ENCODE data around the gene PDSS2.
"Not testable (repeated sequence)": the region's sequence is repeated elsewhere in the genome, so short reads cannot be mapped to it uniquely, and the experiment has no call there.

The PDSS2 gene

DNA sequence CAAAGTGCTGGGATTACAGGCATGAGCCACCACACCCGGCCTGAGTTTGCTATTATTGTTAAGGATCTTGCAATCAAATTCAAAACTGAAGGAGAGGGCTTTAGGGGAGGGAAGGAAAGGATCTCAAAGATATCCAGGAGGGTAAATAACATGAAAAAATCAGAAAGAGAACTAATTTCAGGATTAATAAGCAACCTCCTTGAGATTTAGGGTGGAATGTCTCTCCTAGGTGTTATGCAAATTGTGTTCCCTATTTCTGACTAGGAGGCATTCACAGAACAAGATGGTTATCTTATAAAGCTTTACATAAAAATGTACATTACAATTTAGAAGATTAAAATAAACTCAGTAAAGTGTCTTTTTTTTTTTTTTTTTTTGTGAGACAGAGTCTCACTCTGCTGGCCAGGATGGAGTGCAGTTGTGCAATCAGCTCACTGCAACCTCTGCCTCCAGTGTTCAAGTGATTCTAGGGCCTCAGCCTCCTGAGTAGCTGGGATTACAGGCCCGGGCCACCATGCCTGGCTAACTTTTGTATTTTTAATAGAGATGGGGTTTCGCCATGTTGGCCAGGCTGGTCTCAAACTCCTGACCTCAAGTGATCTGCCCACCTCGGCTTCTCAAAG, 252.0 kb downstream of the PDSS2 start:
- DNase-seq, result no peak

DNA sequence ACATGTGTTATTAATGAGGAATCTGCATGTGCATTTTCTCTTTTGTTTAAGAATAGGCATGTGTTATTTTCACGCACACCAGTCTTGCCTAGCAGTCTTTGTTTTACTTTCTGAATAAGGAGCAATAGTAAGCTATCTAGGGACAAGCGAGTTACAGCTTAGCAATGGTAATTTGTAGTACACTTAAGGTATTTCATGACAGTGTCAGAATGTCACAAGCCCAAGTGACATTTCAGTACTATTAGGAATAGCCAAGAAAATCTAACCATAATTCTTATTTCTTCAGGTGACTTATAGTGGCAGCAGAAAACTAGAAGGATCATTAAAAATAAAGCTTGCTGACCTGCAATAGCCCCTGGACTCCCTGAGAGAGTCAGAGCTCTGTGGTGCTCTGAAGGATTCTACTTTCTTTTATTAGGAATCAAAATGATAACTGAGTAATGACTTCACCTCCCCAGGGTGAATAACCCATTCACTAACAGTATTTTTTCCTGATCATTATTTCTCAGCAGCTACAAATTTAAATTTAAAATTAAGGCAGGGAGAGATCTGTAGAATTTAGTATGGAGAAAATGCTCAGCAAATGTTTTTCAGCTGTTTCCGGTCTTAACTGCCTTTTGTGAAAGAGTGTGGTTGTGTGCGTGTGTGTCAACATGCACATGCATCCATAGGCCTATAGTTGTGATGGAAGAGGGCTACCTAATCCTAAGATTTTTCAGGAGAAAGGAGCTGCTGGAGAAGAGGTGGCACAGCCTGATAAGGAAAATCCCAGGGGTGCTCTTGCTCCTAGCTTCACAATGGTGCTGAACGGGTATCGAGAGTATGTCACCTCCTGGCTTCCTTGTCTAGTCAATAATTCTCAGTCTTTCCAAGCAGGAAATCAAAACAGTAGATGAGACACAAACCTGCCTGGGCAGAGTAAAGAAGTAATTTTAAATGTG, 254.0 kb downstream of the PDSS2 start:
- DNase-seq, result no peak

DNA sequence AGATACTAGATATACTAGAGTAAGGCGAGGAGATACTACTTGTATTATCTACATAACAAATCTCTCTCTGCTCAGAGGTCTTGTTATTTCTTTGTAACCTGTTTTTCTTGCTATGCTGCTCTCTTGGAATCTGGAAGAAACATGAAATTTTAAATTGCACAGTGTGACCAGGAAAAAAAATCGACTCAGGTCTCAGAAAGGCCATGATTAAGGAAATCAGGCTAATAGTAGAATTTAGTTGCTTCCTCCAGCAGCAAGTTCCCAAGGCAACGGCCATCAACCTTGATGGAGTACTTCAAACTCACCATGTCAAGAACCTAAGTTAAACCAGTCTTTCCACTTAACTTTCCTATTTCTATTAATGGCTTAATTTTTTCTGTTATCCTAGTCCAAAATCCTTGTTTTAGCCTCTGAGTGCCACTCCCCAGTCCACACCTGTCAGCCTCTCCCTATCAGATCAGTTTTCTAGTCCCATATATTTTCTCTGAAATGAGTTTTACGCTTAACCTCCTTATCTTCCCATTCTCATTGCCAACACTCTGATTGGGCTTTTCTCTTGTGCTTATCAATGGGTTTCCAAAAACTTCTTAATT, 256.4 kb downstream of the PDSS2 start:
- DNase-seq, result no peak

DNA sequence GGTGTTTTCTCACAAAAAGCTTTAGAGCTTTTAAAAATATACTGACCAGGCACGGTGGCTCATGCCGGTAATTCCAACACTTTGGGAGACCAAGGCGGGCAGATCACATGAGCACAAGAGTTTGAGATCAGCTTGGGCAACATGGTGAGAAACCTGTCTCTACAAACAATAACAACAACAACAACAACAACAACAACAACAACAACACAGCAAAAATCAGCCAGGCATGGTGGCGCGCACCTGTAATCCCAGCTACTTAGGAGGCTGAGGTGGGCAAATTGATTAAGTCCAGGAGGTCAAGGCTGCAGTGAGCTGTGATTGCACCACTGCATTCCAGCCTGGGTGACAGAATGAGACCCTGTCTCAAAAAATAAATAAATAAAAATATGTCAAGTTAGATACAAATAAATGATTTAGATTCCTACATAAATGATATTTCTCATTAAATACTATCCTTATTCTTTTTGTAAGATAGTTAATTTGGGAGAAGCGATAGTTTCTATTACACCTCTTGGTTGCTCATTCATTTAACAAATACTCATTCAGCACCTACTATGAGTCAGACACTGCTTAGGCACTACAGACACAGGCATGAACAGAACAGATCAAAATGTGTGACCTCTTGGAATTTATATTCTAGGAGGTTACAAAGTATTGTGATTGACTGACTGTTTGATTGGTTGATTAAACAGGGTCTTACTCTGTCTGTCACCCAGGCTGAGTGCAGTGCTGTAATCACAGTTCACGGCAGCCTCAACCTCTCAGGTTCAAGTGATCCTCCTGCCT, 260.5 kb downstream of the PDSS2 start:
- DNase-seq, result no peak

DNA sequence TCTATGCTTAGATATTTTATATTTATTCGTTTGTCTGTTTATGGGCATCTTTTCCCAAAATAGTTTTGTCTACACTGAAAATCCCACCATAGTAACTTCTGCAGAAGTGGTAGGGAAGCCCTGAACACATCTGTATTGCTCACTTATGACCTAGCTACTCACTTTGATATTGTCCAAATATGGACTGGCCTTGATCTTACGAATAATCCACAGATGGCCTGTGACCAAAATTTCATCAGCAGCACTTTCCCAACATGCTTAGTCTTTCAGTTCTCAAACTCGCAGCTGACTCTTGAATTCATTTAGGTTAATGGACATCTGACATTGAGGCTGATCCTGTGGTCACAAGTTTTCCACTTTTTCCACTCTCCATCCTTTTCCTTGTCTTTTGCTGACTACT, 263.2 kb downstream of the PDSS2 start:
- DNase-seq, result no peak

DNA sequence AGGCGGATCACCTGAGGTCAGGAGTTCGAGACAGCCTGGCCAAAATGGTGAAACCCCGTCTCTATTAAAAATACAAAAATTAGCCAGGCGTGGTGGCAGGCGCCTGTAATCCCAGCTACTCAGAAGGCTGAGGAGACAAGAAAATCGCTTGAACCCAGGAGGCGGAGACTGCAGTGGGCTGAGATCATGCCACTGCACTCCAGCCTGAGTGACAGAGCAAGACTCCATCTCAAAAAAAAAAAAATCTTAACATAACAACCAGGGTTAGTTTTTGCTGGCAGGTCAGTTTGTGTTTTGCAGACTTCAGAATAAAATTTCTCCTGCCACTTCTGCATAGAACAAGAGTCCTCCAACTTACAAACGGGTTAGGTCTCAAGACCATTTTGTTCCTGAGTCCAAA, 264.6 kb downstream of the PDSS2 start:
- DNase-seq, result not testable (repeated sequence)

DNA sequence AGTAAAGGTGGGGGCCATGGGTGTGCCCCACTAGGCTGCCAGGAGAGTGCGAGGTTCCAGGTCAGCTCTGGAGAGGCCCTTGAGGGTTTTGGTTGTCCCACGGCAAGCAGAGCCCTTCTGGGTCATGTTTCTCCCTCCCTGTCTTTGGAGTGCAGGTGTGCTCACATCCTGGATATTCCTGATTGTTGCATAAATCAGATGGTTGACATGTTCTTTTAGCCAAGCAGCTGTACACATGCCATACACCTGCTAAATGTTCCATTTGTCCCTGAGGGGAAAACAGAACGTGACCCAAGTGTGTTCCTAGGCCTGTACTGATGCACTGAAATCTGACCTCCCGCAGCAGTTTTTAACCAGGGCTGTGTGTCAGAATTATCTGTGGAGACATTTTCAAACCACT, 266.5 kb downstream of the PDSS2 start:
- no peak for DNase-seq

DNA sequence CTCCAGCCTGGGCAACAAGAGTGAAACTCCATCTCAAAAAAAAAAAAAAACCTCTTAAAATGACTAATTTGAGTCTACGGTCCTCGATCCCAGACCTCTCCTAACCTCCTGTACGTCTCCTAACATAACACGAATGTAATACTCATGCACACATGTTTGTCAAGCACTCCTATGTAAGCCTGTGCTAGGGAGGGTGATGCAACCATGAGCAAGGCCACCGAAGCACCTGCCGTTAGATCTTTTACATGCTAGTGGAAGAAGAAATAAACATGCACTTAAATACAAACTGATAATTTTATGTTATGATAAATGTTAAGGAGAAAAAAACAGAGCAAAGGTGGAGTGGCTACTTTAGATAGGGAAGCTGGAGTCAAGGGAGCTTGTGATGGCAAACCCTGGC, 271.7 kb downstream of the PDSS2 start:
- DNase-seq, result no peak

DNA sequence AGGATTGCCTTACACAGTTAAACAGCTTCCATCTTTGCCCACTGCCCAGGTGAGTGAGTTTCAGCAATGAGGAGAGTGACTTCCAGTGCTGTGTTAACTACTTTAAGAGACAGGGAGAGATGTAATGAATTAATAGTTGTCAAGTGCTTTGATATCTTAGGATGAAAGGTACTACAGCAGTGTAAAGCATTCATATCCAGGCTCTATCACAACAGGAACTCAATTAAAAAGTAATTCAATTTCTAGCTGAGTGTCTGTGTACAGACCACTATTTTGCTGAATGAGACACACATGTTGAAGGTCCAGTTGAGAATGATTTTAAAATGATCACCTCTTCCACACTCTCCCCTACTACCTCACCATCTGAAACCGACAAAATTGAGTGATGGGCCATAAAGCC, 273.3 kb downstream of the PDSS2 start:
- no peak for DNase-seq

DNA sequence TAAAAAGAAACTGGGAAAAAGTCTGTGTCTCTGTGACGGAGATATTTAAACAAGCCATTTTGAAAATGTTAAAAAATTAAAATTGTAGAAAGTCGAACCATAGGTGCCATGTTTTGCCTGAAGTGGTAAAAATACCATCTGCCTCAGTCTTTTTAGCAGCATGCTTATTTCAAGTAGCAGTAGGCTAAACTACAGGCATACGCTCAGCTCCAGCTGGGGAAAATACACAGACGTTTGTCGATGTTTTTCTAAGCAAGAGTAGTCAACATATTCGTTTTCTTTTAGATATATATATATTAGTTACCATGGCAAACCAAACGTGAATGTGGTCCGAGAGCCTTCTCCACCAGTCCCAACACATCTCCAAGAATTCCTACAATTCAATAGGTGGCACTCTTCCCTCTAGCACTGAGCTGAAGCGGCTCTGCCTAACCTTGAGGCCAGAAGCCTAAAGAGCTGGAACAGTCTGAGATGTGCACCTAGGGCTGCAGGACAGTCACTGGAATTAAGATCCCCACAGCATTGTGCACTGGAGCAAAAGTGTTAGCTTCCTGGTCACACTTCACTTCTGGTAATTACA, 273.9 kb downstream of the PDSS2 start:
- DNase-seq, result no peak

DNA sequence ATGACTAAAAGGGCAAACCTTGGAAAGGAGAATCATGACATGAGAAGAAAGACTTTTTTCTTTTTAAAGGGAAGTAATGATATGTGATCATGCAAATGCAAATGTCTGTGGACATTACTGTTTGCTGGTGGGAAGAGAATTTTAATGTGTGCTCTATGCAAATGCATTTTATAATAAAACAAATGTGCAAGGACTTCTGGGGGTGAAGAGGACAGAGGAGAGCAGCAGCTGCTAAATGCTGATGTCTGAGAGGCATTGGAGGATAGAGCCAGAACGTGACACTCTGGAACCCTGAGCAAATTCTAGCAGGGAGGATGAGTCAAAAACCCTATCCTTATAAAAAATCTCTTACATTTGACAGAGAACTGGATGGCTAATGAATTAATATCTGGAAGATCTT, 274.9 kb downstream of the PDSS2 start:
- no peak for DNase-seq

DNA sequence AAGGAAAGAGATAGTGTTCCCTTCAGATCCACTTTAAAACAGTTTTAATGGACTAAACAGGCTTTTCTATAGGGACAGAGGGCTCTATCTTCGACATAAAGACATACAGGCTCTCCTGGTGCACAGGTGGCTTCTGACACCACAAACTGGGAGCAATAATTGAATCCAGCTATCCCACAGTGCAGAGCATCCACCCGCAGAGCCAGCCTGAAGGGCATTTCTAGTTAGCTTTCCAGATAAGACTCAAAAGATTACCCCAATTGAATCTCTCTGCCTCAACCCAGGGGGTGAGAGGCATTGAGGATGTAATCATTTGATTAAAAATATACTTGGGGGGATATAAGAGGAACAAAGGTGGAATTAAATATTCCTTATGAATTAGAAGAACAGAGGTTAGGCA, 279.3 kb downstream of the PDSS2 start:
- DNase-seq, result no peak

DNA sequence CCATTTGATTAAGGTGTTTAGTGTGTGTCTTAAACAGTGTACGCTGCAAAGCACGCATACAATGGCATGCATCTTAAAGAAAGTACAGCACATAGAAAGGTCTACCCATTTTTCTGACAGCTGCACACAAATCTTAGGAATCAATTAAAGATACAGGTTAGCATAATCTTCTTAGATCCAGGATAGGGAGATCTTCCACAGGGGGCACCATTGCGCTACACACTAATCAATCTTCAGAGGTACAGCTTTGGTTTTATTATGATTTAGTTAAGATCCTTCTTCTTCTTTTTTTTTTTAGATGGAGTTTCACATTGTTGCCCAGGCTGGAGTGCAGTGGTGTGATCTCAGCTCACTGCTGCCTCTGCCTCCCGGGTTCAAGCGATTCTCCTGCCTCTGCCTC, 280.4 kb downstream of the PDSS2 start:
- DNase-seq, result no peak

DNA sequence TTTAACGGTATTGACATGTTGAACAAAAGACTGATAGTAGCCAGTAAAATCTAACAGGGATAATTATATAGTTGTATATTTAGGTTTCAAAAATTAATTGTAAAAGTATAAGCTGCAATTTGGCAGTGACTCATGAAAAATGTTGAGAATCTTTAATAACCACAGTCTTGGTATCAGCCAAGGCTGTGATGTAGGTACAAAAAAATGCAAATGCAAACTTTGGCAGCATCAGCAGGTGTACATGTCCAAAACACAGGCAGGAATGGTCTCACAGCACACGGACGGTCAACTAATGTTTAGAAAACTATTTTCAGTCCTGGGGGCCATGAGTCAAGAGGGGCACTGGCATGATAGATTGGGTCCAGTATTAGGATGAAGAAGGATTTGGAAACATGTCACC, 285.6 kb downstream of the PDSS2 start:
- no peak for DNase-seq

DNA sequence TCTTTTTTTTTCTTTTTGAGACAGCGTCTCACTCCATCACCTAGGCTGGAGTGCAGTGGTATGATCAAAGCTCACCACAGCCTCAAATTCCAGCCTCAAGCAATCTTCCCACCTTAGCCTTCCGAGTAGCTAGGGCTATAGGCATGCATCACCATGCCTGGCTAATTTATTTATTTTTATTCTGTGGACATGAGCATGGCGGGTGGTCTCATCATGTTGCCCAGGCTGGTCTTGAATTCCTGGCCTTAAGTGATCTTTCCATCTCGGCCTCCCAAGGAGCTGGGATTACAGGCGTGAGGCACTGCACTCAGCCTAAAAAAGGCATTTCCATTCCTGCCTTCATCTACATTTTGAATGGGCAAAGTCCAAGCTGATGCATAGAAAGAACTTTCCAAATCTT, 287.9 kb downstream of the PDSS2 start:
- DNase-seq, result no peak

DNA sequence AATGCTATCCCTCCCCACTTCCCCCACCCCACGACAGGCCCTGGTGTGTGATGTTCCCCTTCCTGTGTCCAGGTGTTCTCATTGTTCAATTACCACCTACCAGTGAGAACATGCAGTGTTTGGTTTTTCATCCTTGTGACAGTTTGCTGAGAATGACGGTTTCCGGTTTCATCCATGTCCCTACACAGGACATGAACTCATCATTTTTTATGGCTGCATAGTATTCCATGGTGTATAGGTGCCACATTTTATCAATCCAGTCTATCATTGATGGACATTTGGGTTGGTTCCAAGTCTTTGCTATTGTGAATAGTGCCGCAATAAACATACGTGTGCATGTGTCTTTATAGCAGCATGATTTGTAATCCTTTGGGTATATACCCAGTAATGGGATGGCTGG, 295.1 kb downstream of the PDSS2 start:
- DNase-seq, result not testable (repeated sequence)

DNA sequence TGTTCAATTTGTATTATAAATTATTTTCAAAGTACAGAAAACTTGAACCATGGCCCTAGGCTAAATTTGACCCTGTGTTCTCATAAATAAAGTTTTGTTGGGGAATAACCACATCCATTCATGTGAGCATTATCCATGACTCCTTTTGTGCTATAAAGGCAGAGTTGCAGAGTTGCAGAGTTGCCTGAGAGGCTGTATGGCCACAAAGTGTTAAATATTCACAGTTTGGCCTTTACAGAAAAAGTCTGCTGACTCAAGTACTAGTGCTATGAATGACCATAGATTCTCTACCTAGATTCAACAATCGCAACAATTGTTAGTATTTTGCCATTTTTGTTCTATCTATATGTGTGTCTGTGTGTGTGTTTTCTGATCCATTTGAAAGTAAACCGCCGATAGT, 297.8 kb downstream of the PDSS2 start:
- no peak for DNase-seq

DNA sequence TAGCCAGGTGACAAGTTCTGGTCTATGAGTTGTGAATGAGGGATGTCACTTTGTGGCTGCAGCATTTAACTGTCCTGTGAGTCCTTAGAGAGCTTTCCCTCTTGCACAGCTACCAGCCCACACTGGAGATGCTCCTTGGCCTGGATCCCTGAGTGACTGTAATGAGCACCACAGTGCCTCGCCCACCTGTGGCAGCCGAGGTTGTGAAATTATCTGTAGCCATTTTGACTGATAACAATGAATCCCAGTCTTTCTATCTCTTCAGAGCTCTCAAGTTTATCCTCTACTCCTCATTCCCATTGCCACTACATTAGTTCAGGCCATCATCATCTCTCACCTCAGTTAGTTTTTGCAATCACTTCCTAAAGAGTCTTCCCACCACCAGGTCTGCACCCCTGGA, 302.7 kb downstream of the PDSS2 start:
- DNase-seq, result no peak

DNA sequence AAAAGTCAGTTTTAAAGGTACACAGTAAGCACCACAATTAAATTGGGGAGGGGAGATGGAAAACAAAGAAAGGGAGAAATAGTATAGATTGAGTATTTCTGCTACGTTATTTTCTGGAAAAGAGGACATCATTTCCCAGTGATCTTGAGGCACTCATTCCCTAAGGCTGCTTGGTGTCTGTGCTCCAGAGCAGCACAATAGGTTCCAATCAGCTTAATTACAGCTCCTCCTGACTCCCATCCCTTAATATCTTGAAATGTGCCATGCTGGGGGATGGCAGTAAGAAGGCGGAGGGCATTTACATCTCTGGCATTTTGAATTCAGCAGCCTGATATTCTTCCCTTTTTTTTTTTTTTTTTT, 304.6 kb downstream of the PDSS2 start:
- no peak for DNase-seq

DNA sequence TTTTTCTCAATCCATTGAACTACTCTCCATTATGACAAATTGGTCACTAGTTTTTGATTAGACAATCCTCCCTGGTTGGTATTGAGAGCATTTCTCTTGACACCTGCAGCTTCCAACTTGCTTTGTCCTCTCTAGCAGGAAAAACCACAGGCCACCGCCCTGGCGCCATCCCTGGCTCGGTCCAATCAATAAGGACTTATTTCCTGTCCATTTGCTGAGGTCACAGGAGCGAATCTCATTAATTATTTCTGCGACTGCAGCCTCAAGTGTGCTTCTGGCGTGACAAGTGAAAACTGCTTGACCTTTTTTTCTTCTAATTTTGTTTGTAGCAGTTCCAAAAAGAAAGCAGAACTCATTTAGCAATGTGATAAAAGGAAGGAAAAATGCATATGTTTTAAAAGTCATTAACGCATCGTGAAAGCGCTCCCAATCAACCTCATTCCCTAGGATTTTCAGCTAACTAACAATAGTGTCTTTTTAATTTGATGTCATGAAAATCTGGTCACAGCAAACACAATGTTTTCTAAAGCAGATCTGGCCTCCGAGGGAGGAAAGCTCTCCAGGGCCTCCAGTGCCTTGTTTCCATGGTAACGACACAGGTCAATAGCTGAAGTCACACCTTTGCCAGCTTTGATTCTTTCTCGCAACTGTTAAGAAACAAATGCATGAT, 305.1 kb downstream of the PDSS2 start:
- no peak for DNase-seq

DNA sequence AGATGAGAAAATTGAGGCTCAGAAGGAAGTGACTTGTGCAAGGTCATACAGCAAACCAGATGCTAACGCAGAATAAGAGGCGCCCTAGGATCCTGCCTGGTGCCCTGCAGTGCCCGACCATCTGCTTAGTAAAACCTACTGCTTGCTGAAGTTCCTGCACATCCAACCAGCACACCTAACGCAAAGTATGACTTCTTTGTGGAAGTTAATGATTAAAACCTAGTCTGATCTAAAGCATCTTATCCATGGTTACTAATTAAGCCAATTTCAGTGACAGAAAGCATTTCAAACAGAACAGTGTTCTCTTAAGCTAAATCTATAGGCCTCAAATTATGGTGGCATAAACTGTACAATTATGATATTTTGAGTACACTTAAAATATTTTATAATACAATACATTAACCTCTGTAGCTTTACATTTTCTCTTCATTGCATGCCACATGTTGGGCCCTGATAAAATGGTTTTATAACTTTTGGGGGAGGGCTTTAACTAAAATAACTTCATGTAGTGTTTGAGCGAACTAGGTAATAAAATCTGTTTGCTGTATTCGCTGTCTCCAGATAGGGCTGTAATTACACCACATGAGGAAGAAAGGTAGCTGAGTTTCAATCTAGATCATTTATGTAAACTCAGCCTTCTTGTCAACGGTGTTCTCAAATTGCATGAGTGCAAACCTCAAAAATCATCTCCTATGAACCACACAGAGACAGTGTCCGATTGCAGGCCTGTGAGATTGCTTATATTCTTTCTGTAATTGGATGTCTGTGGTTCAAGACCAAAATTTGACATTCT, 306.5 kb downstream of the PDSS2 start:
- DNase-seq, result no peak

DNA sequence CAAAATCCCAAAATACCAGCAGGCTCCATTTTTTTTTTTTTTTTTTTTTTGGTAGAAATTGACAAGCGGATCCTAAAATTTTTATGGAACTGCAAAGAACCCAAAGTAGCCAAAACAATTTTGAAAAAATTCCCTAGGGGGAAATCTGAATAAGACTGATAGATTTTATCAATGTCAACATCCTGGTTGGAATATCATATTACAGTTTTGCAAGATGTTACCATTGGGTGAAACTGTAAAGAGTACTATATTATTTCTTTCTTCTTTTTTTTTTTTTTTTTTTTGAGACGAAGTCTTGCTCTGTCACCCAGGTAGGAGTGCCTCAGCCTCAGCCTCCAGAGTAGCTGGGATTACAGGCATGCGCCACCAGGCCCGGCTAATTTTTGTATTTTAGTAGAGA, 314.7 kb downstream of the PDSS2 start:
- no peak for DNase-seq
